GM10248 (cell line): Measurements from ENCODE around the gene HECW1.

Experiments used
- CTCF ChIA-PET: fragments of 300-600 bp; sonication (Branson Sonifier 250); formaldehyde crosslinking; extraction: SDS; loops from one replicate; lab custom pipeline; 2021; ENCODE audit warnings: antibody characterized with exemption; lab: Yijun Ruan, JAX
- POLR2A ChIA-PET: fragments of 350-650 bp; sonication (Branson Sonifier 250); formaldehyde crosslinking; extraction: SDS; loops from one replicate; lab custom pipeline; 2020; ENCODE audit warnings: antibody characterized with exemption; lab: Yijun Ruan, JAX
- DNase-seq: peaks from one replicate; pipeline ENCODE4 v3.0.0; 2012; ENCODE audit errors: extremely low spot score
- CTCF ChIP-seq: IDR thresholded peaks from 2 replicates; pipeline ENCODE4 v1.5.1; 2012; ENCODE audit warnings: mild to moderate bottlenecking, low read depth; ENCODE audit errors: extremely low read depth, missing control alignments, control extremely low read depth

Gene HECW1

GRCh38 chr7:43604251-43604650 is 491.8 kb downstream of the HECW1 start:
- ChIA-PET POLR2A (no interaction called here), CTCF (interaction anchor here (1.0 to 6.0 kb wide), 6 partner anchors 11 to 117 kb away, joined by 3 to 39 read pairs (median 3); partner anchors contain the start of gene STK17A)
- no peak for DNase-seq
- no peak for TF ChIP-seq CTCF

DNA sequence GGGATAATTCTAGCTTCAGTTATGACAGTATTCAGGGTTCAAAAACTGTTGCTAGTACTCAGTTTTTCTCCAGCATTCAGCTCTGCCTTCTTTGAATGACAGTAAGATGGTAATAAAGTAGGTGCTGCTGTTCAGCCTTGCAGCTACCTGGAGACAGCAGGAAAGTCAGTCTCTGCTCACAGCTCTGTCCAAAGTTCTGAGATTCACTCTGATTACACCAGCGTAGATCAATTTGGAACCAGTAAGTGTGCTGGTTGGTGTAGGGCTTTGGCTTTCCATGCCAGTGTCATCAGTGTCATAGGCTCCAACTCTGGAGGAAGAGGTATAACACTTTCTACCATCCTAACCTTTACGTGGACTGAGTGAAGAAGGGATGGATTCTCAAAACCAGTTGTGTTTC is 496.6 kb downstream of the HECW1 start:
- DNase-seq: no peak
- no peak for TF ChIP-seq CTCF
- CTCF ChIA-PET: interaction anchor here (0.7 to 1.5 kb wide), 5 partner anchors 9 to 31 kb away, joined by 3 to 10 read pairs (median 3); partner anchors contain the start of gene STK17A
- POLR2A ChIA-PET: no interaction called here

DNA sequence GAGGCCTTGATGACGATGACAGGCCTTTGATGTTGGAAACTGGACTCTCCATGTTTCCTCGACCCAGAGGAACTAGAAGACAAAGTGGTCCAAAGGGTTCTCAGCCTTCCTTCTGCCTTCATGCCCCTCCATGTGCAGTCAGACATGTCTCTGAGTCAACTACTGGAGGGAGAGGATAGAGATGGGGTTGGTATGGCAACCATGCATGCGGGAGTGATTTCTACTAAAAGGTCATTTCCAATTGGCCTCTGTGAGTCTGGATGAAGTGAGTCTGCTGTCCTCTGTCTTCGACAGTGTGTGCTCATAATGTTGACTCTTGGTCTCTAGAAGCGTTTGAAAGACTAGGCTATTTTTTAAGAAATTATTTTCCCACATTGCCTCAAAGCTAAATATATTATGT is 499.7 kb downstream of the HECW1 start:
- ChIA-PET POLR2A (interaction anchor here (1.2 kb wide), 1 partner anchor 30 kb away, joined by 4 read pairs; the partner anchor contains the start of gene STK17A), CTCF (interaction anchor here (1.9 to 7.3 kb wide), 2 partner anchors 30 to 88 kb away, joined by 4 to 39 read pairs; partner anchors contain the start of gene STK17A)
- DNase-seq: no peak
- TF ChIP-seq CTCF: no peak

- CTCF ChIA-PET: interaction anchor here (1.2 to 7.3 kb wide), 3 partner anchors 10 to 88 kb away, joined by 3 to 39 read pairs (median 5); partner anchors contain the start of gene STK17A
These were observed 500.4 kb downstream of the HECW1 start for GRCh38 chr7:43612599-43613589.

More at GRCh38 chr7:43612599-43613589, 500.4 kb downstream of the HECW1 start:
- POLR2A ChIA-PET: interaction anchor here (1.2 kb wide), 1 partner anchor 30 kb away, joined by 4 read pairs; the partner anchor contains the start of gene STK17A
- DNase-seq: peak; percentile 59
- TF ChIP-seq CTCF: no peak
